OCI-M2 (cell line): Measurements from ENCODE around the gene TAF1B.
A peak's percentile ranks its signal among the peaks of the same experiment; 100 is the strongest.

Source experiments
- DNase-seq: peaks from one replicate; lab custom pipeline; 2025; ENCODE audit not compliant: unreplicated experiment; lab: John Stamatoyannopoulos, UW

TAF1B gene

DNA sequence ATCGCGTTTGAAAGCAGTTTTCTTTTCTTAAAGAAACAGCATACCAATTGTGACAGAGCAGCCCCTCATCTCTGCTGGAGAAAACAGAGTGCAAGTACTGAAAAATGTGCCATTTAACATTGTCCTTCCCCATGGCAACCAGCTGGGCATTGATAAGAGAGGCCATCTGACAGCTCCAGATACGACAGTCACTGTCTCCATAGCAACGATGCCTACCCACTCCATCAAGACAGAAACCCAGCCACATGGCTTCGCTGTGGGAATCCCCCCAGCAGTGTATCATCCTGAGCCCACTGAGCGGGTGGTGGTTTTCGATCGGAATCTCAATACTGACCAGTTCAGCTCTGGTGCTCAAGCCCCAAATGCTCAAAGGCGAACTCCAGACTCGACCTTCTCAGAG is 117.7 kb downstream of the TAF1B start:
- DNase-seq, result peak; percentile 8

GRCh38 chr2:9964334-9964980 is 121.2 kb downstream of the TAF1B start:
- no peak for DNase-seq

- no peak for DNase-seq
These were observed 122.0 kb downstream of the TAF1B start for GRCh38 chr2:9965119-9965822.

- DNase-seq, result no peak
These were observed 123.3 kb downstream of the TAF1B start for GRCh38 chr2:9966491-9967022.

DNA sequence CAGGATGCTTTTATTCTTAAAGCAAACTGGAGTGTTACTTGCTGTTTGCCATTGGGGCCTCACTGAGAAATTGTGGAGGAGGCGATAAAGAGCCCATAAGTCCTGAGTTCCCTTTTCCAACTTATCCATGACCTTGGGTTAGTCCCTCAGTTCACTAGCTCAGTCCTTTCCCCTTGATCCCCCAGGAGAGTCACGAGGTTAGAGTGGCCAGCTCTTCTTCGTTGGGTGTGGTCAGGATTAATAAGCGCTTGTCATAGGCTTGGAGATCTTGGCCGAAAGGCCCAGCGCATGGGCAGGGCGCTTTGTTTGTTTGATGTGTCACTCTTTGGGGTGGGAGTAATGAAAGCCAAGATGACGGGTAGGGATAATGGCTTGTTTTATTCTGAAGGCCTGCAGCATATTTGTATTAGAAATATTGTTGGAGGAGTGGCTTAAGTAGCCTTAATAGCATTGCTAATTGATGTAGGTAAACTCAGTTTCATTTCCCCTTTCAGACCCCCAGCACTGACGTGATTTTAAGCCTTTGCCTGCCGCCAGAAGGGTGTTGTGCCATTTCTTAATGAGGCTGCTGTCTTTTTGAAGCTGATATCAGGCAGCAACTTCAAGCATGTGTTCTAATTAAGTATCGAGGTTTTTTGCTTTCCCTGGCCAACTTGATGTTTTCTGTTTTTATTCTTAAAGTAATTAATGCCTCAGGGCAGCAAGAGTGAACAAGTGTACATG is 123.9 kb downstream of the TAF1B start:
- DNase-seq, result no peak

GRCh38 chr2:9968553-9969497 is 125.6 kb downstream of the TAF1B start:
- no peak for DNase-seq

DNA sequence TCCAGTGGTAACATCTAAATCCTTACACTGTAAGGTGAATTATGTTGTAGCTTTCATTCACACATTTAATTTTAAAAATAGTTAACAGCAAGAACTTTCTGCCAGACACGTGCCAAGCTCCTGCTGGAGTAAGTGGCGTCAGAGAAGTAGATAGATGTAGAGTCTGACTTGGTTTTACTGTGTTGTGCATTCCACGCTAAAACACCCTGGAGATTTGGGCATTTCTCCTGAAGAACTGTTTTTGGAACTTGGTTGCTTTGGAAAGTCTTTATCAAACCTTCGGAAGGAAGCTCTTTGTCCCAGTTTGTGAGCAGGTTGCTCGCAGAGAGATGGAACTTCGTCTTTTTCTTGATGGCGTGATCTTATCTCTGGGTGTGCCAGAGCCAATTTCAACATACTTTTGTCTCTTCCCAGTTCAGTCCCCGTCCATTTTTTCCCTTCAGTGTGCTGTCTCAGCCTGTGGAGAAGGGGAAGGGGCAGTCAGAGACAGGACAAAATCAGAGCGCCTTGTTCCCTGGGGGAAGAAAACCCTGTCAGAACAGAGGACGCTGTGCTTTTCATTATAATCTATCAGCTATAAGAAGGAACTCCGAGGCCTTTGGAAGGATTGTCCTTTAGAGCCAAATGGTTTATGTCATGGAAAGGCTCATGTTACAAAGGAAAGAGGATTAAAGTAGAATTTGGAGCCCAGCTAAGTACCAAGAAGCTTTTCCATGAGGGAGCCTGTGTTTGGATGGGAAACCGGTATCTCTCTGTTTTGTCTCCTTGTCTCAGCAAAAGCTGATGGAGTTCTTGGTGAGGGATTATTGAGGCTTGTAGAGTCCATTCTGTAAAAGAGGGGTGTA is 127.1 kb downstream of the TAF1B start:
- no peak for DNase-seq

DNA sequence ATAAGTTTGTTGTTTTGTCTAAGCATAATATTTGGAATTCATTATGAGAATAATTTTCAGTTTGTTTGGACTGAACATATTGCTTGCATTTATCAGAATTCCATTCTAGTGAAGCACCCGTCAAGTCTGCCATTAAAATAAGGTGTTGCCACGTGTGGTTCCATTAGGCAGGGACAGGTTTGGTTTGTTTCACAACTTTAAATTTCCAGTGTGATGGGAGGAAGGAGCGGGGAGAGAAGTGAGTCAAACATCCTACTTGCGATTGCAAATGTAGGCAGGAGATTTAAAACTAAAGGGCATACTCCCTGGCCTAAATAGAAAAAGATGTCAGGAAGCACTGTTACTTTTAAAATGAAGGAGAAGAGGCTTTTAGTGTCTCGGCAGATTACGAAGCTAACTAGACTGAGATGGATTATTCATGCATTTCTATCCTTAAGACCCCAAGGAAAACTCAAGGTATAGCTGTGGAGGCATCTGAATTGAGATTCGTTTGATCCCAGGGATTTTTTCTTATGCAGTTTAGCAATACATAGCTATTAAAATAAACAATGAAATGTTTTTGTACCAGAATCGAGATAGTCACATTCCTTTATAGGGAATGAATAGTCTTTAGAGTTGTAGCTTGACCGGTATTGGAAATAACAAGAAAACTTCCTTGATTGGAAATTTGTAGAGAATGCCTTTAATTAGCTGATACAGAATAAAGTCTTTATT is 128.0 kb downstream of the TAF1B start:
- no peak for DNase-seq

- DNase-seq, result no peak
These were observed 128.6 kb downstream of the TAF1B start for GRCh38 chr2:9971890-9972289.

DNA sequence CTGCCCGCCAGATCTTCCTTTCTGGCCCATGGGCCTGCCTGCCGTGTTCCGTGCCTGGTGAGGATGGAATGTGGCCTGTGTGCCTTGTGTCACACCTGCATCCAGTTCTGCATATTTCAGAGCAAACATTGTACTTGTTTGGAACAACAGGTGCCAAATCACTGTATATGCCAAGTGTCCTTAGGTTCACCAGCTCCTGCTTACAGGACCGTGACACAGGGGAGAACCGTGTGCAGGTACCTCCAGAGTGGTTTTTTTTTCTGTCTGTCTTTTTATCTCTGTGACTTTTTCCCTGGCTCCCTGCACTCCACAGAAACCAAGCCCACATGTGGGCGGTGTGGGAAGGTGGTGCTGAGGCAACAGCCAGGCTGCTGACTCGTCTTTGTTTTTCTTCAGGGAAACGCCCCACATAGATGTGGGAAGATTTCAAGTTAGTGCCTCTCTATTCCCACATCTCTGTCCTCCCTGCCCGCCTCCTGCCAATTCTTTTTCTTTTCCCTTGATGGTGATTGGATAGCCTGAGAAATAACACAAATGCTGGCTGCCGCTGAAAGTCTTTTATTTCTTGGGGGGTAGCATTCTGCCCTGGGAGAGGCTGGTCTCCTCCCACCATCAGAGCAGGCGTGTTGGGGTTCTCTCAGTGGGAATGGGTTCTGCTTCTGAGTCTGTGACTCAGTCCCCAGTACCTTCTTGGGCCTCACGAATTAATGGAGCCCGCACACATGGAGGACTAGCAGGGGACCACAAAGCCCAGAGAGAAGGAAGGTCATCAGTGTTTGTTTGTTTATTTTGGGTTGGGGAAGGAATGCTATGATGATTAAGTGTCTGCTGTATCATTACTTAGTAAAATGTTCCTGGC is 129.6 kb downstream of the TAF1B start:
- no peak for DNase-seq

- DNase-seq, result no peak
These were observed 130.4 kb downstream of the TAF1B start for GRCh38 chr2:9973690-9974089.

GRCh38 chr2:9974343-9974742 is 131.1 kb downstream of the TAF1B start:
- DNase-seq, result no peak

- DNase-seq, result no peak
These were observed 132.1 kb downstream of the TAF1B start for GRCh38 chr2:9975328-9975727.

DNA sequence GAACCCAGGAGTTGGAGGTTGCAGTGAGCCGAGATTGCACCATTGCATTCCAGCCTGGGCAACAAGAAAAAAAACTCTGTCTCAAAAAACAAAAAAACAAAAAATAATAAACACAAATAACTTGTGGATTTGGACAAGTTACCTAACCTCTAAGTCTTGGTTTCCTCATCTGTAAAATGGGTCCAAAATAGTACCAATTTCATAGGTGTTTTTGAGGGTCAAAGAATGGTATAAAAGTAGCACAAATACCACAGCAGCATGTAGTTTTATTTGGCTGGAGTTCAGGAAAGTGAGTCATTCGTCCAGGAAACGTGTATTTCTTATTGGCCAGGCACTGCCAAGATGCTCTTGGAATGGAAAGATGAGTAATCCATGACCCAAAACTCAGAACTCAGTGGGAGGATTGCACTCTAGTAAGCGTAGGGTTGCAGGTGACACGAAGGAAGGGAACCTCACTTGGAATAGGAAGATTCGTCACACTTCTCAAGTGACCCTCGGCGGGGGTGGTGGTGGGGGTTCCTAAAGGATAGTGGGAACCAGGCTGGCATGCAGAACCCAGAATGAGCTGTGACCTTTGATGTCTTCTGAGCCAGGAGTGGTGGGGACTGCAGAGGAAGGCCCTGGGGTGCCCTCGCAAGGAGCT is 132.7 kb downstream of the TAF1B start:
- DNase-seq, result no peak

- DNase-seq, result no peak
These were observed 136.7 kb downstream of the TAF1B start for GRCh38 chr2:9979977-9980376.

DNA sequence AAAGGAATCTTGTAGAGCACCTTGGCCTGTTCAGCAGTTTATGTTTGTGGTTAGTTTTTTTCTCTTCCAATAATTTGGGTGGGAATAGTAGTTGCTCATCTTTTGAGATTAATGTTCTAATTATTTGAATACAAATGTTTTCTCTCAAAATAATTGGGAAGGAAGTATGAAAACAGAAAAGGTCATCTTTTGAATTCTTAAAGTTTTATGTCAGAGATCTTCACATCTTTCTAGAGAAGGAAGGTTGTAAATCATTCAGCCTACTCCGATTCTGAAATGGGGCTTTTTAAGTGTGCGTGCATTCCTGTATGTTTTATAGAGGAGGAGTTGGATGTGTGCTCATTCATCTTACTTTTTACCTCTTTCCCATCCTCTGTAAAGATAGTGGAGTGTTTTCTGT is 137.2 kb downstream of the TAF1B start:
- DNase-seq, result no peak

- DNase-seq, result no peak
These were observed 138.4 kb downstream of the TAF1B start for GRCh38 chr2:9981655-9982054.

DNA sequence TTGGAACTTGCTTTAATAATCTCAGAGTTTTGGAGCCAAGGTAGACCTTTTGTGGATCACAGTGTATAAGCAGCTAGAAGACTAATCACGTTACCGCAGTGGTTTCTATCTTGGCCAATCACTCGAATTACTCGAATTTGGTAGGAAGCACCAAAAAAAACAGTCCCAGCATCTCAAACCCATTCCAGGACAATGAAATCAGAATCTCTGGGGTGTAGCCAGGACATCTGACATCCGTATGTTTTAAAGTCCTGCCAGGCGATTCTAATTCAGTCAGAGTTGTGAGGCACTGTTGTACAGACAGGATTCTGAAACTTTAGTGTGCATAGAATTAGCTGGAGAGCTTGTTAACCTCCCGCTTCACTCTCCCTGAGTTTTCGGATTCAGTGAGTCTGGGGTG is 139.0 kb downstream of the TAF1B start:
- no peak for DNase-seq
